CD14-positive monocyte (primary cell): ENCODE data around the gene DEPDC5. TPM values are rescaled to one million over a fixed set of nuclear protein-coding genes. Genes with fewer than 3 reads are reported as not detected.

Source experiments
- DNase-seq, 3 donors: peaks; one replicate each; pipeline ENCODE4 v3.0.0-alpha.2; 2011 to 2022
- H2AFZ ChIP-seq: 2 replicates; pipeline ENCODE4 v1.6.0; 2012; ENCODE audit warnings: mild to moderate bottlenecking, low read depth, low read length, inconsistent platforms; ENCODE audit not compliant: insufficient read depth, poor library complexity, severe bottlenecking
- H3K27ac ChIP-seq, 2 donors: 1 replicate in 1 of 2; 2 replicates in 1 of 2; pipeline ENCODE4 v1.5.1; 2012 to 2013; ENCODE audit warnings: low read length in 2 of 2, control low read depth in 1 of 2, inconsistent platforms in 1 of 2, low read depth in 1 of 2, mild to moderate bottlenecking in 1 of 2
- H3K27me3 ChIP-seq, 2 donors: one replicate each; pipeline versions ENCODE4 v1.6.0 to v1.6.1; 2011 to 2013; ENCODE audit warnings: low read length in 2 of 2; ENCODE audit not compliant: control insufficient read depth in 2 of 2, insufficient read depth in 2 of 2
- H3K36me3 ChIP-seq, 2 donors: replicated peaks in 1 of 2; 1 replicate in 1 of 2; 2 replicates in 1 of 2; pipeline versions ENCODE4 v1.5.1 to v1.6.1; 2012 to 2013; ENCODE audit warnings: low read length in 2 of 2, control low read depth in 1 of 2, inconsistent platforms in 1 of 2, mild to moderate bottlenecking in 1 of 2; ENCODE audit not compliant: insufficient read depth in 2 of 2, control insufficient read depth in 1 of 2
- H3K4me1 ChIP-seq, 2 donors: 1 replicate in 1 of 2; 2 replicates in 1 of 2; pipeline versions ENCODE4 v1.5.1 to v1.6.1; 2012 to 2013; ENCODE audit warnings: low read length in 2 of 2, control low read depth in 1 of 2, inconsistent platforms in 1 of 2, mild to moderate bottlenecking in 1 of 2, moderate library complexity in 1 of 2; ENCODE audit not compliant: insufficient read depth in 2 of 2, control insufficient read depth in 1 of 2
- H3K4me2 ChIP-seq: replicated peaks from 2 replicates; pipeline ENCODE3; 2012; ENCODE audit warnings: low read length, moderate library complexity, mild to moderate bottlenecking; ENCODE audit not compliant: poor library complexity, severe bottlenecking; ENCODE audit errors: extremely low read depth
- H3K4me3 ChIP-seq, 3 experiments: fragments of 200-600 bp in 1 of 3; sonication (generic) in 1 of 3; replicated peaks in 1 of 3; 1 replicate in 2 of 3; 2 replicates in 1 of 3; pipeline ENCODE4 v1.5.1; 2011 to 2013; ENCODE audit warnings: low read length in 3 of 3, mild to moderate bottlenecking in 3 of 3, control low read depth in 2 of 3, low read depth in 2 of 3, inconsistent platforms in 1 of 3, moderate library complexity in 1 of 3
- H3K79me2 ChIP-seq: 2 replicates; pipeline ENCODE4 v1.6.0; 2012; ENCODE audit warnings: mild to moderate bottlenecking, control low read depth, inconsistent platforms, low read length, moderate library complexity; ENCODE audit not compliant: insufficient read depth
- H3K9ac ChIP-seq: 2 replicates; pipeline ENCODE4 v1.6.0; 2017; ENCODE audit warnings: low read length, mild to moderate bottlenecking; ENCODE audit not compliant: insufficient read depth, poor library complexity, severe bottlenecking
- H3K9me3 ChIP-seq, 2 donors: replicated peaks in 1 of 2; 1 replicate in 1 of 2; 2 replicates in 1 of 2; pipeline versions ENCODE4 v1.5.1 to v1.6.1; 2012 to 2013; ENCODE audit warnings: low read length in 2 of 2, control low read depth in 1 of 2; ENCODE audit not compliant: control insufficient read depth in 1 of 2, insufficient read depth in 1 of 2
- H4K20me1 ChIP-seq: 2 replicates; pipeline ENCODE4 v1.6.0; 2012; ENCODE audit warnings: mild to moderate bottlenecking, low read length, control low read depth, moderate library complexity; ENCODE audit not compliant: insufficient read depth
- H3K27ac Mint-ChIP-seq, 7 donors: one replicate each; pipeline ENCODE4 v1.8.0; 2020; ENCODE audit warnings: mild to moderate bottlenecking in 7 of 7, mixed read lengths in 7 of 7, moderate library complexity in 6 of 7, inconsistent platforms in 2 of 7
- H3K27me3 Mint-ChIP-seq, 3 donors: one replicate each; pipeline ENCODE4 v1.8.0; 2021 to 2022; ENCODE audit warnings: low read depth in 3 of 3, mild to moderate bottlenecking in 3 of 3, mixed read lengths in 3 of 3, moderate library complexity in 3 of 3, inconsistent platforms in 1 of 3
- H3K36me3 Mint-ChIP-seq, 2 donors: one replicate each; pipeline ENCODE4 v1.8.0; 2020; ENCODE audit warnings: mixed read lengths in 2 of 2, inconsistent platforms in 1 of 2, mild to moderate bottlenecking in 1 of 2
- H3K4me1 Mint-ChIP-seq: one replicate; pipeline ENCODE4 v1.8.0; 2020; ENCODE audit warnings: mild to moderate bottlenecking, mixed read lengths
- H3K4me3 Mint-ChIP-seq, 2 donors: one replicate each; pipeline ENCODE4 v1.8.0; 2020; ENCODE audit warnings: mild to moderate bottlenecking in 2 of 2, mixed read lengths in 2 of 2, moderate library complexity in 1 of 2
- H3K9me3 Mint-ChIP-seq, 7 donors: one replicate each; pipeline ENCODE4 v1.8.0; 2020 to 2022; ENCODE audit warnings: mixed read lengths in 7 of 7, mild to moderate bottlenecking in 6 of 7, moderate library complexity in 6 of 7, inconsistent platforms in 2 of 7
- WGBS: methylation state at CpG from one replicate; pipeline ENCODE4 v1.1.5; 2013; ENCODE audit warnings: missing lambda C conversion rate; ENCODE audit not compliant: insufficient coverage; 5-methylcytosine and 5-hydroxymethylcytosine counted together
- intact Hi-C, 2 donors: fragments of 100-400 bp; cut with micrococcal nuclease; formaldehyde crosslinking; loops; one replicate each; pipeline versions ENCODE4 v1.15.0 to v1.15.1; 2023
- polyA plus RNA-seq, 3 donors: library from polyadenylated mRNA; depleted of rRNA in 1 of 3; unstranded in 2 of 3; stranded (reverse) in 1 of 3; fragments of 300-500 nt in 2 of 3; fragments of >200 nt in 1 of 3; fragmentation: Illumina TruSeq in 2 of 3; gene quantifications; 1 replicate in 2 of 3; 2 replicates in 1 of 3; pipeline ENCODE4 v1.2.3, GENCODE V29; 2012 to 2021
- TF ChIP-seq, protein P1 (sequence below): fragments of 200-600 bp; IDR thresholded peaks from one replicate; pipeline ENCODE4 v1.8.0; 2022; ENCODE audit warnings: antibody characterized with exemption, mild to moderate bottlenecking

Gene DEPDC5
- polyA plus RNA-seq, 3 donors = 2.2 to 19.5 (median 4.1) TPM

GRCh38 chr22:31726692-31727091, 27.1 kb upstream of the DEPDC5 start:
- no peaks in the 10 kb centered on the region for H3K9me3 Mint-ChIP-seq
- peak overlapping the region in 3 of 7 donors; percentile 24 to 55 (median 54) for H3K27ac Mint-ChIP-seq
- H3K4me3 Mint-ChIP-seq = no peak overlapping the region
- no peak overlapping the region for H2AFZ ChIP-seq
- 97% methylated on average over 3 of the region's 3 CpGs for WGBS
- peaks cover 41 to 69% of the 10 kb centered on the region in 2 donors for H3K36me3 ChIP-seq
- H3K9me3 ChIP-seq = no peaks in the 10 kb centered on the region
- peak overlapping the region in 1 of 2 donors; percentile 4 for H3K27ac ChIP-seq
- peaks cover 85% of the 10 kb centered on the region for H3K79me2 ChIP-seq
- intact Hi-C loops = no loop called here
- H3K4me1 ChIP-seq = no peaks in the 10 kb centered on the region
- H3K27me3 ChIP-seq = no peaks in the 10 kb centered on the region
- H3K9ac ChIP-seq = no peak overlapping the region
- no peak for DNase-seq
- H3K27me3 Mint-ChIP-seq = peaks cover 0 to 1% (median 0%) of the 10 kb centered on the region in 3 donors
- TF ChIP-seq, protein P1, sequence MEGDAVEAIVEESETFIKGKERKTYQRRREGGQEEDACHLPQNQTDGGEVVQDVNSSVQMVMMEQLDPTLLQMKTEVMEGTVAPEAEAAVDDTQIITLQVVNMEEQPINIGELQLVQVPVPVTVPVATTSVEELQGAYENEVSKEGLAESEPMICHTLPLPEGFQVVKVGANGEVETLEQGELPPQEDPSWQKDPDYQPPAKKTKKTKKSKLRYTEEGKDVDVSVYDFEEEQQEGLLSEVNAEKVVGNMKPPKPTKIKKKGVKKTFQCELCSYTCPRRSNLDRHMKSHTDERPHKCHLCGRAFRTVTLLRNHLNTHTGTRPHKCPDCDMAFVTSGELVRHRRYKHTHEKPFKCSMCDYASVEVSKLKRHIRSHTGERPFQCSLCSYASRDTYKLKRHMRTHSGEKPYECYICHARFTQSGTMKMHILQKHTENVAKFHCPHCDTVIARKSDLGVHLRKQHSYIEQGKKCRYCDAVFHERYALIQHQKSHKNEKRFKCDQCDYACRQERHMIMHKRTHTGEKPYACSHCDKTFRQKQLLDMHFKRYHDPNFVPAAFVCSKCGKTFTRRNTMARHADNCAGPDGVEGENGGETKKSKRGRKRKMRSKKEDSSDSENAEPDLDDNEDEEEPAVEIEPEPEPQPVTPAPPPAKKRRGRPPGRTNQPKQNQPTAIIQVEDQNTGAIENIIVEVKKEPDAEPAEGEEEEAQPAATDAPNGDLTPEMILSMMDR = no peak
- H3K4me2 ChIP-seq = no peak overlapping the region
- H3K4me3 ChIP-seq = no peak overlapping the region
- H4K20me1 ChIP-seq = peaks cover 100% of the 10 kb centered on the region
- no peaks in the 10 kb centered on the region for H3K4me1 Mint-ChIP-seq
- peaks cover 42 to 60% of the 10 kb centered on the region in 2 donors for H3K36me3 Mint-ChIP-seq

- Mint-ChIP-seq H3K9me3 (no peaks in the 10 kb centered on the region), H3K4me1 (no peaks in the 10 kb centered on the region), H3K4me3 (no peak overlapping the region), H3K36me3 (peaks cover 29 to 49% of the 10 kb centered on the region in 2 donors), H3K27ac (no peak overlapping the region), H3K27me3 (peaks cover 0 to 1% (median 0%) of the 10 kb centered on the region in 3 donors)
- H3K36me3 ChIP-seq = peaks cover 29 to 69% of the 10 kb centered on the region in 2 donors
- H3K9ac ChIP-seq = no peak overlapping the region
- H4K20me1 ChIP-seq = peaks cover 100% of the 10 kb centered on the region
- intact Hi-C loops = no loop called here
- no peak overlapping the region for H2AFZ ChIP-seq
- TF ChIP-seq, protein P1 = no peak
- H3K27ac ChIP-seq = no peak overlapping the region
- H3K4me2 ChIP-seq = no peak overlapping the region
- H3K9me3 ChIP-seq = no peaks in the 10 kb centered on the region
- H3K4me3 ChIP-seq = no peak overlapping the region
- DNase-seq = no peak
- no peaks in the 10 kb centered on the region for H3K27me3 ChIP-seq
- H3K79me2 ChIP-seq = peaks cover 92% of the 10 kb centered on the region
- 95% methylated on average over 4 of the region's 4 CpGs for WGBS
- H3K4me1 ChIP-seq = no peaks in the 10 kb centered on the region
Measured at GRCh38 chr22:31728857-31729256, 25.0 kb upstream of the DEPDC5 start.
